Peyer's patch (tissue), 4 donors: ENCODE measurements around the gene MNAT1. TPM values are rescaled to one million over a fixed set of nuclear protein-coding genes. Genes with fewer than 3 reads are reported as not detected.

Source experiments
- DNase-seq, 3 donors: peaks; one replicate each; pipeline ENCODE4 v3.0.0-alpha.2; 2017 to 2019
- H3K27ac ChIP-seq, 4 donors: fragments of 200-600 bp; sonication (generic); one replicate each; pipeline ENCODE4 v1.5.1; 2016 to 2019
- H3K27me3 ChIP-seq, 2 donors: fragments of 200-600 bp; sonication (generic); one replicate each; pipeline ENCODE4 v1.5.1; 2019
- H3K36me3 ChIP-seq, 3 donors: fragments of 200-600 bp; sonication (generic); one replicate each; pipeline ENCODE4 v1.5.1; 2016 to 2019
- H3K4me1 ChIP-seq, 4 donors: fragments of 200-600 bp; sonication (generic); one replicate each; pipeline ENCODE4 v1.5.1; 2016 to 2019
- H3K4me3 ChIP-seq, 4 donors: fragments of 200-600 bp; sonication (generic); 1 replicate in 3 of 4; 2 replicates in 1 of 4; pipeline ENCODE4 v1.5.1; 2016 to 2019; ENCODE audit warnings: mild to moderate bottlenecking in 1 of 4
- H3K9me3 ChIP-seq, 4 donors: fragments of 200-600 bp; sonication (generic); one replicate each; pipeline ENCODE4 v1.5.1; 2016 to 2019; ENCODE audit warnings: mild to moderate bottlenecking in 1 of 4
- CTCF ChIP-seq, 6 experiments: fragments of 450-650 bp in 4 of 6; fragments of 200-600 bp in 2 of 6; sonication (generic) in 1 of 6; IDR thresholded peaks; one replicate each; pipeline ENCODE4 v1.5.1; 2017 to 2019; ENCODE audit warnings: antibody characterized with exemption in 6 of 6, mild to moderate bottlenecking in 3 of 6, moderate library complexity in 1 of 6
- POLR2A ChIP-seq, 2 donors: fragments of 450-650 bp; IDR thresholded peaks; one replicate each; pipeline ENCODE4 v1.5.1; 2017; ENCODE audit warnings: antibody characterized with exemption in 2 of 2, mild to moderate bottlenecking in 2 of 2, moderate library complexity in 2 of 2
- total RNA-seq, 4 donors: library from RNA; depleted of rRNA; stranded (reverse); fragments of >200 nt; gene quantifications; one replicate each; pipeline ENCODE4 v1.1.0, GENCODE V29; 2016

The MNAT1 gene
- total RNA-seq, 4 donors from 2014 or later = 7.5 to 66.8 (median 17.2) TPM

- H3K27ac ChIP-seq = no peak overlapping the region
- TF ChIP-seq POLR2A (IDR thresholded peaks at IDR 0.05) (no peak), CTCF (IDR thresholded peaks at IDR 0.05) (no peak)
- H3K9me3 ChIP-seq = no peaks in the 10 kb centered on the region
- no peaks in the 10 kb centered on the region for H3K36me3 ChIP-seq
- no peaks in the 10 kb centered on the region for H3K27me3 ChIP-seq
- H3K4me3 ChIP-seq = no peak overlapping the region
- DNase-seq = no peak
- peaks cover 0 to 8% (median 0%) of the 10 kb centered on the region in 4 donors for H3K4me1 ChIP-seq
These were observed 1.6 kb upstream of the MNAT1 start for GRCh38 chr14:60732840-60733483.

DNA sequence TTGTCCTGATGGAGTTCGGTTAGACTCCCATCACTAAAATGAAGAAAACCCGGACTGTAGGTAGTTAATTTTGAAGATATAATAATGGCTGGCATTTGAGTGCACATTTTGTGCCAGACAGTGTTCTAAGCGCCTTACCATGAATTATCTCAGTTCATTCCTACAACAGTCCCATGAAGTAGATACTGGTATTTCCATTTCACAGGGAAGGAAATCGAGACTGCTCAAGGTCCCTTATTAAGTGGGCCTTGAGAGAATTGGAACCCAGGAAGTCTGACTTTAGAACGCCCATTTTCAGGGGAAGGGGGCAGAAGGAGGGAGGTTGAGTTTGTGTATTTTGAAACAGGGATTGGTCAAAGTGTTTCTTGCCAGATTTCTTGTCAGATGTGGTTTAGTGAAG is 855 bp downstream of the MNAT1 start:
- no peak for TF ChIP-seq CTCF (IDR thresholded peaks at IDR 0.05)
- TF ChIP-seq POLR2A (IDR thresholded peaks at IDR 0.05) = no peak
- Histone ChIP-seq H3K9me3 (no peaks in the 10 kb centered on the region), H3K27ac (no peak overlapping the region), H3K36me3 (no peaks in the 10 kb centered on the region), H3K4me1 (peaks cover 0 to 8% (median 0%) of the 10 kb centered on the region in 4 donors), H3K4me3 (peak overlapping the region; percentile 53 to 94 (median 66)), H3K27me3 (no peaks in the 10 kb centered on the region)
- no peak for DNase-seq

DNA sequence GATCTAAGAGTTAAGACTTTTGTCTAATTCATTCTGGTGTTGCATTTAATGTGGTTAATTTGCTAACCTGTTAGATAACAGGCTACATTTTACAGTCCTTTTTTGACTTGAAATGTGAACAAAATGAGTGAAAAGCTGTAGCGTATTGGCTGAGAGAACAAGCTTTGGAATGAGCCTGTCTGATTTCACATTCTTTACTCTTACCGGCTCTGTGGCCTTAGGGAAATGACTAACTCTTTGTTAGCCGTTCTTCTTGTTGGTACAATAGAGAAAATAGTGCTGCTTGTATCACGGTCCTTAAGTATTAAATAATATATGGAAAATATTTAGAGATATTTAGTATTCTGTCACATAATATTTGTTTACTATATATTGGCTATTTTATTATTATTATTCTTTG is 1.9 kb downstream of the MNAT1 start:
- DNase-seq = no peak
- H3K9me3 ChIP-seq = no peaks in the 10 kb centered on the region
- H3K27ac ChIP-seq = no peak overlapping the region
- H3K4me3 ChIP-seq = no peak overlapping the region
- H3K4me1 ChIP-seq = peaks cover 0 to 8% (median 0%) of the 10 kb centered on the region in 4 donors
- no peak for TF ChIP-seq POLR2A (IDR thresholded peaks at IDR 0.05)
- TF ChIP-seq CTCF (IDR thresholded peaks at IDR 0.05) = no peak
- H3K36me3 ChIP-seq = no peaks in the 10 kb centered on the region
- H3K27me3 ChIP-seq = no peaks in the 10 kb centered on the region

- Histone ChIP-seq H3K27me3 (no peaks in the 10 kb centered on the region), H3K4me3 (no peak overlapping the region), H3K36me3 (no peaks in the 10 kb centered on the region), H3K9me3 (no peaks in the 10 kb centered on the region), H3K27ac (no peak overlapping the region), H3K4me1 (peaks cover 0 to 8% (median 0%) of the 10 kb centered on the region in 4 donors)
- TF ChIP-seq POLR2A (IDR thresholded peaks at IDR 0.05) (no peak), CTCF (IDR thresholded peaks at IDR 0.05) (no peak)
- DNase-seq = no peak
These were observed 4.4 kb downstream of the MNAT1 start for GRCh38 chr14:60738843-60739508.

GRCh38 chr14:60744566-60744965 is 10.0 kb downstream of the MNAT1 start:
- TF ChIP-seq CTCF (IDR thresholded peaks at IDR 0.05) = no peak
- no peak for TF ChIP-seq POLR2A (IDR thresholded peaks at IDR 0.05)
- no peak overlapping the region for H3K27ac ChIP-seq
- H3K9me3 ChIP-seq = no peaks in the 10 kb centered on the region
- H3K36me3 ChIP-seq = no peaks in the 10 kb centered on the region
- H3K27me3 ChIP-seq = no peaks in the 10 kb centered on the region
- H3K4me3 ChIP-seq = no peak overlapping the region
- no peak for DNase-seq
- H3K4me1 ChIP-seq = no peaks in the 10 kb centered on the region
